HK-2 (cell line): Measurements from ENCODE around the gene IQSEC1.

Experiments
- DNase-seq: peaks from one replicate; pipeline ENCODE4 v3.0.0-alpha.2; 2018; ENCODE audit not compliant: unreplicated experiment

The IQSEC1 gene

DNA sequence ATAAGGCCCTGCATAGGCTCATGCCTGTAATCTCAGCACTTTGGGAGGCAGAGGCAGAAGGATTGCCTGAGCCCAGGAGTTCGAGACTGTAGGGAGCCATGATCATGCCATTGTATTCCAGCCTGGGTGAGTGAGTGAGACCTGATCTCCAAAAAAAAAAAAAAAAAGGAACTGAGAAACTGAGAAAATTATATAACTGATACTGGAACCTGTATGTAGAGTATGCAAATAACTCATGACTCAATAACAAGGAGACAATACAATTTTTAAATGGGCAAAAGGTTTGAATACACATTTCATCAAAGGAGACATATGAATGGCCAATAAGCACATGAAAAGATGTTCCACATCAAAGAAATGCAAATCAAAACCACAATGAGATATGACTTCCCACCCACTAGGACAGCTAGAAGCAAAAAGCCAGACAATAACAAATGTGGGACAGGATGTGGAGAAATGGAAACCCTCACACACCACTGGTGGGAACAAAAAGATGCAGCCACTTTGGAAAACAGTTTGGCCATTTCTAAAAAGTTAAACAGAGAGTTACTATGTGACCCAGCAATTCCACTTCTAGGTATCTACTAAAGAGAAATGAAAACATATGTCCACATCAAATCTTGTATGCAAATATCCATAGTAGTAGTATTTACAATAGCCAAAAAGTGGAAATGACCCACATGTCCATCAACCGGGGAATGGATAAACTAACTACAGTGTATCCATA is 70.7 kb downstream of the IQSEC1 start:
- DNase-seq: no peak

- DNase-seq: no peak
These were observed 73.8 kb downstream of the IQSEC1 start for GRCh38 chr3:12999147-13000140.

DNA sequence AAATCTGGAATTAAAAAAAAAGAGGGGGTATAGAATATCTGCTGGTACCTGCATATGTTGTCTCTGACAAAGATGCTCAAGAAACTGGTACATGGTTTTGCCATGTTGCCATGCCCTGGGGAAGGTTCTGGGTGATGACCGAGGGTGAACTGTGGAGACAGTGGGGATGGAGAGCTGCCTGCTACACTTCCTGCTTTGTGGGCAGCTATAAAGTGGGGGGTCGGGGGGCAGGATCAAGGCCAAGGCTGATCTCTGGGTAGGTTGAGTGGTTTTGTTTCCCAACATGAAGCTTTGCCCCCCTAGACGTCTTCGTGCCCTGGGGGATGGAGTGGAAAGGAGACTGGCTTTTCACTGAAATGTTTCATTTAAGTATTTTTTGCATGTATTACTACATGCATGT is 74.6 kb downstream of the IQSEC1 start:
- DNase-seq: no peak

- DNase-seq: no peak
These were observed 75.8 kb downstream of the IQSEC1 start for GRCh38 chr3:12997387-12997786.

DNA sequence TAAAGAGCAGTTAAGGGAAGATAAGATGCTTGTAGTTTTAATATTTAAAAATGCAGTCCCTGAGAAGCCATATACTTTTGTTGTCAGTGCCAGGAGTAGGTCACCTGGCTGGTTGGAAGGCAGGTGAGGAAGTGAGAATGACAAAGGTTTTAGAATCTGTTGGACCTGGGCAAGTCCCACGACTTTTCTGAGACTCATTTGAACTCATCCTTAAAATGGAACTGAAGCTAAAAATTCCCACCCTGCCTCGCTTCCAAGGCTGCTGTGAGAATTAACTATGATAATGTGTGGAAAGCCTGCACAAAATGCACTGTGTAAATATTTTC is 77.1 kb downstream of the IQSEC1 start:
- no peak for DNase-seq

DNA sequence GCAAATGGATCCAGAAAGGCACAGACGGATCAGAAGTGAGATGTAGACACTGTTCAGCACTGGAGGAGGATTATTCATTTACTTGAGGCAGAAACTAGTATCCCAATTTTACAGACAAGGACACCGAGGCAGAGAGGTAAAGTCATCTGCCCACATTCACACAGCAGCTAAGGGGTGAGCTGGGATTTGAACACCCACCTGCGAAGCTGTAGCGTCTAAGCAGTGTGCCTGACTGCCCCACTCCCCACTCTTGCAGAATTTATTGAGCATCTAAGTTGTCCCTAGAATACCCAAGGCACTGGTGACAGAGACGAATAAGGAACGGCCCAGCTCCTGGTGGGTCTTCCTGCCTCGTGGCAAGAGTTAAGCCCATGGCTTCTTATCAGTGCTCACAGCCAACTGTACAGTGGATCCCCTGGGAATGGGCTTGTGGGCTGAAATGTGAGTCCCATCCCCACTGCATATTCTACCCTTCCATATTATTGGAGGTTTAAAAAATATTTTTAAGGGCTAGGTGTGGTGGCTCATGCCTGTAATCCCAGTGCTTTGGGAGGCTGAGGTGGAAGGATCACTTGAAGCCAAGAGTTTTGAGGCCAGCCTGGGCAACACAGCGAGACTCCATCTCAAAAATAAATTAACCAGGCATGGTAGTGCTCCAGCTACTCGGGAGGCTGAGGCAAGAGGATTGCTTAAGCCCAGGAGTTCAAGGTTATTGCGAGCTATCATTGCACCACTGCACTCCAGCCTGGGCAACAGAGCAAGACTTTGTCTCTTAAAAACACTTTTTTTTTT is 77.6 kb downstream of the IQSEC1 start:
- no peak for DNase-seq

DNA sequence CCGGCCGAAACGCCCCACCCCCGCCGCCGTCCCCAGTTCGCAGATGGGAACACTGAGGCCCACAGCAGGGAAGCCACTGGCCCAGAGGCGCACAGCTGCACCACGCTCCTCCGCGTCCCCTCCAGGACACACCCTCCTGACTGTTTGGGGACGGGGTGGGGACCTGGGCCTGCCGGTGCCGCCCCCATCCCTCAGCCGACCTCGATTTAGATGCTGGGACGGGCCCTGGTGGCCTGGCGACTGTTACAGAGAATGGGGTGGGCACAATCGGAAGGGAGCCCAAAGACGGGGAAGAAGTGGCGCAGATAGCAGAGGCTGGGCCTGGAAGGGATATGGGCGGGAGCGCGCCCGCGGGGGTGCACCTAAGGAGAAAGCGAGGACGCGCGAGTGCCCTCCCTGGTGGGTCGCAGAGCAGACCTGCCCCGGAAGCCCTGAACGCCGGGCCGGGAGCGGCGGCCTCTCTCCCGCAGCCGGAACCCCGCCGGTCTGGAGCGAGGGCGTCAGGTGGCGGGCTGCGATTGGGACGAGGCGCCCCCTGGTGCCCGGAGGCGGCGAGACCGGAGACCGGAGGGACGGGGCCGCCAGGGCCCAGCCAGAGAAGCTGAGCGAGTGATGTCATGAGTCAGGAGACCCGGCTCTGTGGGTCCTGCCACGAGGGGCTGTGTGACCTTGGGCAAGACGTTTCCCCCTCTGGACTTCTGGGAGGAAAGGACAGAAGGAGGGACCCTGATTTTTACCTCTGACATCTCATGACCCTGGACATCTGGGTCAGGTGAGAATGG is 78.4 kb downstream of the IQSEC1 start:
- peak; percentile 81 for DNase-seq

GRCh38 chr3:12994357-12994606 is 78.9 kb downstream of the IQSEC1 start:
- no peak for DNase-seq

GRCh38 chr3:12993517-12994356 is 79.5 kb downstream of the IQSEC1 start:
- no peak for DNase-seq

DNA sequence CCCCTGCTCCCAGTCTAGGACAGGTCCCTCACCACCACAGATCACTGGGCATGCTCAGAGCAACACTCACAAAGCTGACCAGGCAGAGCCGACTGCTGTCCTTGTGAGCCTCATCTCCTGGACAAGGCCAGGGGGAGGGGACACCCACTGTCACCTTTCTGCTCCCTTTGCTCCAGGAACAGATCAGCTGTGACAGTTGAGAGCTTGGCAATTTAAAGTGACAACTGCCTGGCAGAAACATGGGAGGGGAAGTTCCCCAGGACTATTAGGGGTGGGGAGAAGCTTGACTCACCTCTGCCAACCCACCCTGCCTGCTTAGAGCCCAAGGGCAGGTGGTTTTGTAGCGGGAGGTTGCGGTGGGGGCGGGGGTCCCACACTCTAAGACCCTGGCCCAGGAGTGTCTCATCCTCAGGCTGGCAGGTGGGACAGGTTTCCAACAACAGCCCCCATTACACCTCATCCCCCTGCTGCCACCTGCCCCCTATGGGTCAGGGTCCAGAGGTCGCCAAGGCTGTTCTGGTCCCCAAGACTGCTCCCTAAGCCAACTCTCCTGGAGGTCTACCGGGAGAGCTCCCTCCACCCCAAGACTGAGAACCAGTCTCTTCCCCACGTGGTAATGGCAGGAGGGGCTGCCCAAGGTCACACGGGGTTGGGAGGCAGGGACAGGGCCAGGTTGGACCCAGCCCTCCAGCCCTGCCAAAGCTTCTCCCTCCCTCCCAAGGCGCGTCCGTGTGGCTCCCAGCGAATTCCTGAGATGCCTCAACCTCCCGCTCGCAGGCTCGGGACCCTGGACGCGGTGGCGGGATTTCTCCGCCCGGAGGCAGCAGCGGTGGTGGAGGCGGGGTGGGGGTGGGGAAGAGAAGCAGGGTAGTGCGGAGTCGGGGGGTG is 80.4 kb downstream of the IQSEC1 start:
- peak; percentile 41 for DNase-seq

GRCh38 chr3:12991861-12992281 is 81.4 kb downstream of the IQSEC1 start:
- no peak for DNase-seq

DNA sequence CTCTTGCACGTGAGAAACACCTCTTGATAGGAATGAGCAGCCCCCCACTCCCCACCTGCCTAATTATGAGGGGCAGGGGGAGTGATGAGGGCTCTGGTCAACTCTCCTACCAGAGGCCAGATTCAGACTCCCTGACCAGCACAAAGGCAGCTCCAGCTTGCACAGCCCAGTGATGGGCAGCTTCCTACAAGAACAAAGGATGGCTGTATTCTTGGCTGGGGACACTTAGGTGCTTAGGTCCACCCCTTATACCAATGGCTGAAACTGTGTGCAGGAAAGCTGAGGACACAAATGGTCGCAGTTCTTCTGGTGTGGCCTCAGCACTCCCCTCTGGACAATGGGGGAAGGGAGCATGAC is 81.8 kb downstream of the IQSEC1 start:
- DNase-seq: no peak

- DNase-seq: no peak
These were observed 82.3 kb downstream of the IQSEC1 start for GRCh38 chr3:12990781-12991480.

- no peak for DNase-seq
These were observed 82.9 kb downstream of the IQSEC1 start for GRCh38 chr3:12990306-12990705.

DNA sequence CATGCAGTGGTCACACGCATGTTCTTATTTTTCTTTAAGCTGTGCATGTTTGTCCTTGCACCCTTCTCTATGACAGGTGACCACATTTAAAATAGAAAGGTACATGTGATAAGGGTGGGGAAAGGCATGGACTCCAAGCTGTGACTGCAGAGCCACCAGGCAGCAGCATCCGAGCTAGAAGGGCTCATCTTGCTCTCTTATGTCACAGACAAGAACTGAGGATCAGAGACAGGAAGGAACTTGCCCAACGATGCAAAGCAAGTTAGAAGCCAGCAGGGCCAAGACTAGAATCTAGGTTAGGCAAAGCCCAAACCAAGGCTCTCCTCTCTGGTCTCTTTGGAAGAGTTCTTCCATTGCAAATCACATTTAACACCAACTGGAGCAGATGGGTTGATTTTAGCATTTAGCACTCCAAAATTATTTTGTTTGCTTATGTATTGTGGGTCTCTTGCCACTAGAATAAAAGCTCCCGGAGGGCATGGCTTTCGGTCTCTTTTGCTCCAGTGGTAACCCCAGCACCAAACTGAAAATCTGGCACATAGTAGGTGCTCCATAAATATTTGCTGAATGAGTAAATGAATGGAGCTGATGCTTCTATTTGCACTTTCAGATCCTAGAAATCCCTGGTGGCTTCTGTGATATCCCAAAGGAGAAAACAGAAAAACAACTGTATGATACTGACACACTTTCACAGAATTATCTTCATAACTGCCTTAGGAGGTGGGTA is 84.3 kb downstream of the IQSEC1 start:
- DNase-seq: no peak

DNA sequence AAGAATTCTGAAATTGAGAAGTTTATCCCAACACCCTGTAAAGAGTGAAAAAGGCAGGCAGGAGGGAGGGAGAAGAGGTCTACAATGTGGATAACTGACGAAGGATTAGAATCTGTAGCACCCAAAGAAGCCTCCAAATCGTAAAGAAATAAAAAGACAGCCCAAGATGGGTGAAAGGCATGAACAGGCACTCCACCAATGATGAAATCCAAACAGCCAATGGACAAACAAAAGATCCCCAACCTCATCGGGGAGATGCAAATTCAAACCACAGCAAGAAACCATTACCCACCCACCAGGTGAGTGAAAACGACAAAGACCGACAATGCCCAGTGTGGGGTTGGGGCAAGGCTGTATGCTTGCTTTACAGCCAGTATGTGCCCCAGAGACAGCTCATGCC is 85.6 kb downstream of the IQSEC1 start:
- no peak for DNase-seq

GRCh38 chr3:12986986-12987385 is 86.2 kb downstream of the IQSEC1 start:
- DNase-seq: no peak

GRCh38 chr3:12986521-12986920 is 86.7 kb downstream of the IQSEC1 start:
- DNase-seq: no peak

DNA sequence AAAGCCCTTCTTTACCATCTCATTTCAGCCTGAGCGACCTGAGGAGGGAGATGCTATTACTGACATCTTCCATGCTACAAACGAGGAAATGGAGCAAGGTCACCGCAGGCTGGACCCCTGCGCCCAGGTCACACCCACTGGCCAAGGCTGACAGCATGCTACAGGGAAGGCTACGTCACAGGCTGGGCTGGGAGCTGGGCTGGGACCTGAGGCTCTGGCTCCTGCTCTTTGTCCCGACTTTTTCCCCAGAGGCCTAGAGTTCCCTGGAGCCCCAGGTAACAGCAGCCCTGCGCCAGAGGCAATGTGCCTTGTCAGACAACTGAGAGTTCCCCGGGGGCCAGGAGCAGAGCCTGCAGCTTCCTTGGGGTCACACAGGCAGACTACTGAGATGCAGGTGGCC is 87.2 kb downstream of the IQSEC1 start:
- no peak for DNase-seq
